ENCODE data around the gene TAF11L11. TPM values are rescaled to one million over a fixed set of nuclear protein-coding genes. Genes with fewer than 3 reads are reported as not detected.
"Not testable (repeated sequence)": the region's sequence is repeated elsewhere in the genome, so short reads cannot be mapped to it uniquely, and the experiment has no call there.

Gene TAF11L11
- total and polyA plus RNA-seq, 8 donors: not detected

DNA sequence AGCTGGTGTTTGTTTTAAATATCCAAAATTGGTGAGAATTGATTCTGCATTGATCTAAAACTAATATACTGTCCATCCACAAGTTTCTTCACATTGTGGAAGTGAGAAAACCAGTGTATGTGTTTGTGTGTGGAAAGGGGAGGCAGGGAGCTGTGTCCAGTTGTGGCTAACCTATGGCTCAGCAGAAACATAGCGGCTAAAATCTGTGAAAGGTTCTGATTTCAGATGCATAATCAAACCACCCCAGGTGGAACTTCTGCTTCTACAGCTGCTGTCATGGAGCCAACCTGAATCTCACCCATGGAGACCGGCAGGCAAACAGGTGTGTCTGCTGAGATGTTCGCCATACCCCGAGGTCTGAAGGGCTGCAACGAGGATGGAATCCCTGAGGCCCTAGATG is 30.2 kb downstream of the TAF11L11 start, which contains the start of gene TAF11L14:
Gene TAF11L14 (plus strand): TSS at position 301 of the 400 bp plus-strand sequence.
- DNase-seq: no peak
- ATAC-seq: no peak
- intact Hi-C loops (cut with DNase I): no loop called here
- no peaks in the 10 kb centered on the region for H3K36me3 ChIP-seq
- TF ChIP-seq, protein P1, sequence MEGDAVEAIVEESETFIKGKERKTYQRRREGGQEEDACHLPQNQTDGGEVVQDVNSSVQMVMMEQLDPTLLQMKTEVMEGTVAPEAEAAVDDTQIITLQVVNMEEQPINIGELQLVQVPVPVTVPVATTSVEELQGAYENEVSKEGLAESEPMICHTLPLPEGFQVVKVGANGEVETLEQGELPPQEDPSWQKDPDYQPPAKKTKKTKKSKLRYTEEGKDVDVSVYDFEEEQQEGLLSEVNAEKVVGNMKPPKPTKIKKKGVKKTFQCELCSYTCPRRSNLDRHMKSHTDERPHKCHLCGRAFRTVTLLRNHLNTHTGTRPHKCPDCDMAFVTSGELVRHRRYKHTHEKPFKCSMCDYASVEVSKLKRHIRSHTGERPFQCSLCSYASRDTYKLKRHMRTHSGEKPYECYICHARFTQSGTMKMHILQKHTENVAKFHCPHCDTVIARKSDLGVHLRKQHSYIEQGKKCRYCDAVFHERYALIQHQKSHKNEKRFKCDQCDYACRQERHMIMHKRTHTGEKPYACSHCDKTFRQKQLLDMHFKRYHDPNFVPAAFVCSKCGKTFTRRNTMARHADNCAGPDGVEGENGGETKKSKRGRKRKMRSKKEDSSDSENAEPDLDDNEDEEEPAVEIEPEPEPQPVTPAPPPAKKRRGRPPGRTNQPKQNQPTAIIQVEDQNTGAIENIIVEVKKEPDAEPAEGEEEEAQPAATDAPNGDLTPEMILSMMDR (IDR thresholded peaks at IDR 0.05): no peak
- FAIRE-seq: no peak
- no peaks in the 10 kb centered on the region for H3K9me3 ChIP-seq
- 70 to 77% methylated on average over 5 of the region's 5 CpGs for WGBS, 2 donors
- no peaks in the 10 kb centered on the region for H3K4me1 ChIP-seq
- H3K27ac ChIP-seq: no peak within 1 kb of the TSS
- H3K4me3 ChIP-seq: no peak within 1 kb of the TSS
- H3K27me3 ChIP-seq: no peaks in the 10 kb centered on the region

DNA sequence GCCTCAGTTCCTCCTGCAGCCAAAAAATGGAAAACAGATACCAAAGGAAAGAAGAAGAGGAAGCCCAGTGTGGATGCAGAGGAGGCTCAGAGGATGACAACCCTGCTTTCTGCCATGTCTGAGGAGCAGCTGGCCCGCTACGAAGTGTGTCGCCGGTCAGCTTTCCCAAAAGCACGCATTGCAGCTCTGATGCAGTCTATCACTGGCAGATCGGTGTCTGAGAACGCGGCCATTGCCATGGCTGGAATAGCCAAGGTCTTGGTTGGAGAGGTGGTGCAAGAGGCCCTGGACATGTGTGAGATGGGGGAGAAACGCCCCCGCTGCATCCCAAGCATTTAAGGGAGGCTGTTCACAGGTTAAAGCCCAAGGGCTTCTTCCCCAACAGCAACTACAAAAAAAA is 45.2 kb downstream of the TAF11L11 start:
- H3K9me3 ChIP-seq; H3K27me3 ChIP-seq; H3K4me3 ChIP-seq; H3K36me3 ChIP-seq; DNase-seq; ATAC-seq; FAIRE-seq; intact Hi-C loops (cut with DNase I); H3K27ac ChIP-seq; H3K4me1 ChIP-seq: not testable (repeated sequence)
- WGBS, 2 donors: 83 to 86% methylated on average over 10 of the region's 10 CpGs

DNA sequence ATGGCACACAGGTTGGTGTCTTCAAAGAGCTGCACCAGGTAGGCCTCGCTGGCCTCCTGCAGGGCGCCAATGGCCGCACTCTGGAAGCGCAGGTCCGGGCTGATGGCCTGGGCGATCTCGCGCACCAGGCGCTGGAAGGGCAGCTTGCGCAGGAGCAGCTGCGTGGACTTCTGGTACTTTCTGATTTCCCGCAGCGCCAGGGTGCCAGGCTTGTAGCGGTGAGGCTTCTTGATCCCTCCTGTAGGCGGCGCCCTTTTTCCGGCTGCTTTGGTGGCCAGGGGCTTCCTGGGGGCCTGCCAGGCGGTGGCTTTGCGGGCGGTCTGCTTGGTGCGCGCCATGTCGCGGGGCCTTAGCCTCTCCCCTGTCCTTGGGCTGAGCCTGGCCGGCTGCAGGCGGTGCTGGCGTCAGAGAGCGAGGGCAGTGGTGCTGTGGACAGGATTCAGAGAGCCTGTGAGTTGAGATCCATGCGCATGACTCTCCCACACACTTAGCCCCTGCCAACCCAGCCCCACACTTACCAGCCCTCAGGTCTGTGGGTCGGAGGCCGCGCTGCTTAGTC is 51.3 kb downstream of the TAF11L11 start:
- intact Hi-C loops (cut with DNase I); H3K36me3 ChIP-seq; ATAC-seq: not testable (repeated sequence)

More for the DNA sequence above, 51.3 kb downstream of the TAF11L11 start:
- not testable (repeated sequence) for H3K9me3 ChIP-seq, H3K4me3 ChIP-seq, H3K27ac ChIP-seq, H3K4me1 ChIP-seq, H3K27me3 ChIP-seq, FAIRE-seq
- 87 to 90% methylated on average over 21 to 32 of the region's 32 CpGs for WGBS, 2 donors
- DNase-seq: peak in 1 of 6 donors; percentile 55

Other genes with a start within 250 kb of the TAF11L11 start
- gene TAF11L2, start 106.0 kb upstream of the TAF11L11 start, total RNA-seq: not detected
- not detected for gene TAF11L2, start 106.0 kb upstream of the TAF11L11 start, polyA plus RNA-seq
- gene TAF11L3, start 85.8 kb upstream of the TAF11L11 start, total RNA-seq: not detected
- not detected for gene TAF11L3, start 85.8 kb upstream of the TAF11L11 start, polyA plus RNA-seq
- not detected for gene TAF11L4, start 82.4 kb upstream of the TAF11L11 start, total RNA-seq
- not detected for gene TAF11L4, start 82.4 kb upstream of the TAF11L11 start, polyA plus RNA-seq
- not detected for gene TAF11L5, start 78.9 kb upstream of the TAF11L11 start, total RNA-seq
- not detected for gene TAF11L5, start 78.9 kb upstream of the TAF11L11 start, polyA plus RNA-seq
- not detected for gene TAF11L6, start 75.5 kb upstream of the TAF11L11 start, total RNA-seq
- gene TAF11L6, start 75.5 kb upstream of the TAF11L11 start, polyA plus RNA-seq: not detected
- gene TAF11L7, start 18.4 kb upstream of the TAF11L11 start, total RNA-seq: not detected
- not detected for gene TAF11L7, start 18.4 kb upstream of the TAF11L11 start, polyA plus RNA-seq
- not detected for gene TAF11L8, start 13.2 kb upstream of the TAF11L11 start, total RNA-seq
- gene TAF11L8, start 13.2 kb upstream of the TAF11L11 start, polyA plus RNA-seq: not detected
- not detected for gene TAF11L9, start 9.8 kb upstream of the TAF11L11 start, total RNA-seq
- gene TAF11L9, start 9.8 kb upstream of the TAF11L11 start, polyA plus RNA-seq: not detected
- not detected for gene TAF11L10, start 6.4 kb upstream of the TAF11L11 start, total RNA-seq
- gene TAF11L10, start 6.4 kb upstream of the TAF11L11 start, polyA plus RNA-seq: not detected
- gene TAF11L12, start 6.2 kb downstream of the TAF11L11 start, total RNA-seq: not detected
- not detected for gene TAF11L12, start 6.2 kb downstream of the TAF11L11 start, polyA plus RNA-seq
- not detected for gene TAF11L13, start 27.9 kb downstream of the TAF11L11 start, total RNA-seq
- not detected for gene TAF11L13, start 27.9 kb downstream of the TAF11L11 start, polyA plus RNA-seq
- gene TAF11L14, start 30.3 kb downstream of the TAF11L11 start, total RNA-seq: not detected
- not detected for gene TAF11L14, start 30.3 kb downstream of the TAF11L11 start, polyA plus RNA-seq

Measured in pancreas (tissue), 10 donors.